Measurements from ENCODE around the gene LINC00237.

The LINC00237 gene

GRCh38 chr20:21052686-21053001 is 53.5 kb downstream of the LINC00237 start:
- Histone ChIP-seq H3K4me3 (ENCODE audit: insufficient read depth, low read length, poor library complexity, severe bottlenecking) (no peak overlapping the region), H3K4me2 (ENCODE audit: low read depth, low read length, poor library complexity, severe bottlenecking) (no peak overlapping the region)

GRCh38 chr20:21052241-21052640 is 53.9 kb downstream of the LINC00237 start:
- H3K4me2 ChIP-seq (ENCODE audit: low read depth, low read length, poor library complexity, severe bottlenecking): no peak overlapping the region

More at GRCh38 chr20:21052686-21053001, 53.5 kb downstream of the LINC00237 start:
- H3K79me2 ChIP-seq (ENCODE audit: insufficient read depth, low read length): no peaks in the 10 kb centered on the region
- no peak overlapping the region for H2AFZ ChIP-seq (ENCODE audit: low read depth, low read length, severe bottlenecking)
- H3F3A ChIP-seq (ENCODE audit: insufficient read depth): no peaks in the 10 kb centered on the region
- no peaks in the 10 kb centered on the region for H4K20me1 ChIP-seq (ENCODE audit: low read depth, low read length)
- H3K27ac ChIP-seq (ENCODE audit: low read depth, low read length): no peak overlapping the region
- no peak overlapping the region for H3K9ac ChIP-seq (ENCODE audit: low read length)
- H3K36me3 ChIP-seq (ENCODE audit: low read length): no peaks in the 10 kb centered on the region
- TF ChIP-seq EZH2phosphoT487 (conservative IDR thresholded peaks at IDR 0.05; ENCODE audit: low read length): no peak
- TF ChIP-seq CTCF (IDR thresholded peaks at IDR 0.05; ENCODE audit: insufficient read depth, low read length, poor library complexity, severe bottlenecking): no peak
- H3K9me3 ChIP-seq (ENCODE audit: insufficient read depth, low read length): no peaks in the 10 kb centered on the region
- no peaks in the 10 kb centered on the region for H3K9me2 ChIP-seq (replicated peaks; ENCODE audit: insufficient read depth, low read length)
- H3K27me3 ChIP-seq (ENCODE audit: low read length): no peaks in the 10 kb centered on the region

GRCh38 chr20:21050710-21051109 is 55.4 kb downstream of the LINC00237 start:
- Histone ChIP-seq H3K79me2 (ENCODE audit: insufficient read depth, low read length) (no peaks in the 10 kb centered on the region), H3K4me2 (ENCODE audit: low read depth, low read length, poor library complexity, severe bottlenecking) (no peak overlapping the region), H3K36me3 (ENCODE audit: low read length) (no peaks in the 10 kb centered on the region), H3K27ac (ENCODE audit: low read depth, low read length) (no peak overlapping the region), H3K9me2 (replicated peaks; ENCODE audit: insufficient read depth, low read length) (no peaks in the 10 kb centered on the region), H2AFZ (ENCODE audit: low read depth, low read length, severe bottlenecking) (no peak overlapping the region), H3F3A (ENCODE audit: insufficient read depth) (no peaks in the 10 kb centered on the region), H3K9ac (ENCODE audit: low read length) (no peak overlapping the region), H4K20me1 (ENCODE audit: low read depth, low read length) (no peaks in the 10 kb centered on the region), H3K4me3 (ENCODE audit: insufficient read depth, low read length, poor library complexity, severe bottlenecking) (no peak overlapping the region), H3K9me3 (ENCODE audit: insufficient read depth, low read length) (no peaks in the 10 kb centered on the region), H3K27me3 (ENCODE audit: low read length) (no peaks in the 10 kb centered on the region)
- TF ChIP-seq EZH2phosphoT487 (conservative IDR thresholded peaks at IDR 0.05; ENCODE audit: low read length) (no peak), CTCF (IDR thresholded peaks at IDR 0.05; ENCODE audit: insufficient read depth, low read length, poor library complexity, severe bottlenecking) (no peak)

More at GRCh38 chr20:21052241-21052640, 53.9 kb downstream of the LINC00237 start:
- no peaks in the 10 kb centered on the region for H3K79me2 ChIP-seq (ENCODE audit: insufficient read depth, low read length)
- H2AFZ ChIP-seq (ENCODE audit: low read depth, low read length, severe bottlenecking): no peak overlapping the region
- no peaks in the 10 kb centered on the region for H4K20me1 ChIP-seq (ENCODE audit: low read depth, low read length)
- H3F3A ChIP-seq (ENCODE audit: insufficient read depth): no peaks in the 10 kb centered on the region
- H3K27me3 ChIP-seq (ENCODE audit: low read length): no peaks in the 10 kb centered on the region
- no peaks in the 10 kb centered on the region for H3K9me2 ChIP-seq (replicated peaks; ENCODE audit: insufficient read depth, low read length)
- no peak for TF ChIP-seq EZH2phosphoT487 (conservative IDR thresholded peaks at IDR 0.05; ENCODE audit: low read length)
- no peak for TF ChIP-seq CTCF (IDR thresholded peaks at IDR 0.05; ENCODE audit: insufficient read depth, low read length, poor library complexity, severe bottlenecking)
- no peaks in the 10 kb centered on the region for H3K36me3 ChIP-seq (ENCODE audit: low read length)
- no peak overlapping the region for H3K4me3 ChIP-seq (ENCODE audit: insufficient read depth, low read length, poor library complexity, severe bottlenecking)
- H3K9me3 ChIP-seq (ENCODE audit: insufficient read depth, low read length): no peaks in the 10 kb centered on the region
- H3K9ac ChIP-seq (ENCODE audit: low read length): no peak overlapping the region
- no peak overlapping the region for H3K27ac ChIP-seq (ENCODE audit: low read depth, low read length)
